Fibroblast of lung (primary cell): Measurements from ENCODE around the gene ZNF727.

Experiments
- CTCF ChIP-seq, 2 donors: IDR thresholded peaks in 1 of 2; conservative IDR thresholded peaks in 1 of 2; 1 replicate in 1 of 2; 2 replicates in 1 of 2; pipeline ENCODE4 v1.5.1; 2011 to 2012; ENCODE audit warnings: low read length in 2 of 2, control low read depth in 1 of 2, inconsistent platforms in 1 of 2, low read depth in 1 of 2, mild to moderate bottlenecking in 1 of 2
- EZH2 ChIP-seq: IDR thresholded peaks from 2 replicates; pipeline ENCODE4 v1.5.1; 2012; ENCODE audit warnings: low read length, control low read depth, mild to moderate bottlenecking; ENCODE audit errors: missing control alignments

GRCh38 chr7:64035388-64035787, 9.8 kb upstream of the ZNF727 start:
- TF ChIP-seq CTCF (conservative IDR thresholded peaks at IDR 0.05 in 1 of 2, IDR thresholded peaks at IDR 0.05 in 1 of 2; ENCODE audit: low read depth in 1 of 2, low read length in 2 of 2): no peak
- TF ChIP-seq EZH2: no peak
